NB4 (cell line): Measurements from ENCODE around the gene KIRREL2.

Experiments
- POLR2A ChIP-seq: IDR thresholded peaks from 2 replicates; pipeline ENCODE4 v1.6.1; 2011; ENCODE audit warnings: mild to moderate bottlenecking; ENCODE audit not compliant: insufficient read length; ENCODE audit errors: extremely low read depth
- TF ChIP-seq, protein P1 (sequence below): IDR thresholded peaks from one replicate; pipeline ENCODE4 v1.5.1; 2012; ENCODE audit warnings: low read depth, low read length
- TF ChIP-seq, protein P2 (sequence below): IDR thresholded peaks from 2 replicates; pipeline ENCODE4 v1.6.1; 2011; ENCODE audit warnings: low read depth, low read length

DNA sequence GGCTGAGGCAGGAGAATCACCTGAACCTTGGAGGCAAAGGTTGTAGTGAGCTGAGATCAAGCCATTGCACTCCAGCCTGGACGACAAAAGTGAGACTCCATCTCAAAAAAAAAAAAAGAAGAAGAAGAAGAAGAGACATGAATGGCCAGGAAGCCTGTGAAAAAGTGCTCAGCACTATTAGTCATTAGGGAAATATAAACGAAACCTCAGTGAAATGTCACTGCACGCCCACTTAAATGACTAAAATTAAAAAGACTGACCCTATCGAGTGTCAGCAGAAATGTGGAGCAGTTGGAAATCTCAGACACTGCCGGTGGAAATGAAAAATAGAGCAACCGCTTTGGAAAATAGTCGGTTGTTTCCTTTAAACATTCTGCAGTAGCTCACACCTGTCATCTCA lies 56.9 kb downstream of the KIRREL2 start:
- TF ChIP-seq POLR2A, result no peak
- TF ChIP-seq, protein P1, sequence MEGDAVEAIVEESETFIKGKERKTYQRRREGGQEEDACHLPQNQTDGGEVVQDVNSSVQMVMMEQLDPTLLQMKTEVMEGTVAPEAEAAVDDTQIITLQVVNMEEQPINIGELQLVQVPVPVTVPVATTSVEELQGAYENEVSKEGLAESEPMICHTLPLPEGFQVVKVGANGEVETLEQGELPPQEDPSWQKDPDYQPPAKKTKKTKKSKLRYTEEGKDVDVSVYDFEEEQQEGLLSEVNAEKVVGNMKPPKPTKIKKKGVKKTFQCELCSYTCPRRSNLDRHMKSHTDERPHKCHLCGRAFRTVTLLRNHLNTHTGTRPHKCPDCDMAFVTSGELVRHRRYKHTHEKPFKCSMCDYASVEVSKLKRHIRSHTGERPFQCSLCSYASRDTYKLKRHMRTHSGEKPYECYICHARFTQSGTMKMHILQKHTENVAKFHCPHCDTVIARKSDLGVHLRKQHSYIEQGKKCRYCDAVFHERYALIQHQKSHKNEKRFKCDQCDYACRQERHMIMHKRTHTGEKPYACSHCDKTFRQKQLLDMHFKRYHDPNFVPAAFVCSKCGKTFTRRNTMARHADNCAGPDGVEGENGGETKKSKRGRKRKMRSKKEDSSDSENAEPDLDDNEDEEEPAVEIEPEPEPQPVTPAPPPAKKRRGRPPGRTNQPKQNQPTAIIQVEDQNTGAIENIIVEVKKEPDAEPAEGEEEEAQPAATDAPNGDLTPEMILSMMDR, result no peak
- TF ChIP-seq, protein P2, sequence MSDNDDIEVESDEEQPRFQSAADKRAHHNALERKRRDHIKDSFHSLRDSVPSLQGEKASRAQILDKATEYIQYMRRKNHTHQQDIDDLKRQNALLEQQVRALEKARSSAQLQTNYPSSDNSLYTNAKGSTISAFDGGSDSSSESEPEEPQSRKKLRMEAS, result no peak
